ENCODE measurements around the gene VPS51. TPM values are rescaled to one million over a fixed set of nuclear protein-coding genes. Genes with fewer than 3 reads are reported as not detected.

The VPS51 gene
- total and polyA plus RNA-seq, 2 experiments from 2014 or later: 45.3 to 450 TPM

GRCh38 chr11:65102142-65103095, 6.4 kb downstream of the VPS51 start:
- Histone ChIP-seq H4K20me1 (replicated peaks; ENCODE audit: insufficient read depth) (peaks cover 2% of the 10 kb centered on the region; the same call in 1 of the 2 replicates), H2AFZ (no peak overlapping the region), H3K4me2 (no peak overlapping the region), H3K9me2 (ENCODE audit: insufficient read depth) (no peaks in the 10 kb centered on the region), H3K27me3 (ENCODE audit: insufficient read depth) (no peaks in the 10 kb centered on the region), H3K79me2 (replicated peaks; ENCODE audit: insufficient read depth) (peaks cover 40% of the 10 kb centered on the region), H3K27ac (ENCODE audit: low read depth) (no peak overlapping the region), H3K36me3 (ENCODE audit: insufficient read depth) (0 out of 2 replicates have a peak, but pooled peaks cover 7% of the 10 kb centered on the region), H3K4me3 (no peak overlapping the region), H3K4me1 (ENCODE audit: insufficient read depth) (no peaks in the 10 kb centered on the region; the same call in 1 of the 2 replicates), H3F3A (replicated peaks; ENCODE audit: low read depth) (no peaks in the 10 kb centered on the region)
- DNase-seq (ENCODE audit: low spot score): no peak
- peaks cover 2% of the 10 kb centered on the region for H3K27me3 Mint-ChIP-seq (ENCODE audit: insufficient read depth, low read depth, poor library complexity)
- H3K36me3 Mint-ChIP-seq (ENCODE audit: low read depth): peaks cover 11% of the 10 kb centered on the region
- no peak overlapping the region for H3K27ac Mint-ChIP-seq
- TF ChIP-seq ZNF462 (CRISPR knock-in tag; IDR thresholded peaks at IDR 0.05) (no peak), CTCF (conservative IDR thresholded peaks at IDR 0.05; ENCODE audit: low read depth in 2 of 2) (no peak), NANOG (IDR thresholded peaks at IDR 0.05; ENCODE audit: borderline replicate concordance) (no peak), POLR2AphosphoS5 (IDR thresholded peaks at IDR 0.05; ENCODE audit: low read depth) (no peak), EZH2phosphoT487 (IDR thresholded peaks at IDR 0.05; ENCODE audit: unreplicated experiment) (no peak), ETS1 (IDR thresholded peaks at IDR 0.05) (no peak), EZH2 (IDR thresholded peaks at IDR 0.05; ENCODE audit: low read depth, unreplicated experiment) (no peak), STAT1 (IDR thresholded peaks at IDR 0.05; ENCODE audit: unreplicated experiment) (no peak), REST (IDR thresholded peaks at IDR 0.05; ENCODE audit: unreplicated experiment) (no peak), ZNF331 (CRISPR knock-in tag; IDR thresholded peaks at IDR 0.05; ENCODE audit: low read depth) (no peak), JUNB (IDR thresholded peaks at IDR 0.05; ENCODE audit: unreplicated experiment) (no peak)
- no peaks in the 10 kb centered on the region; the same call in 1 of the 3 replicates for H3K9me3 Mint-ChIP-seq
- H3K4me1 Mint-ChIP-seq: no peaks in the 10 kb centered on the region; the same call in 2 of the 3 replicates
- ATAC-seq: no peak
- no peak overlapping the region for H3K4me3 Mint-ChIP-seq
